MM.1S (cell line): ENCODE data around the gene RAB43.
"Not testable (repeated sequence)": the region's sequence is repeated elsewhere in the genome, so short reads cannot be mapped to it uniquely, and the experiment has no call there.

Experiments
- EZH2 ChIP-seq: fragments of 300-600 bp; sonication (generic); optimal IDR thresholded peaks from 2 replicates; pipeline ENCODE3; 2017; ENCODE audit warnings: low read depth, mild to moderate bottlenecking, antibody characterized with exemption, low read length, mixed read lengths
- TF ChIP-seq, protein P1 (sequence below): fragments of 300-600 bp; sonication (generic); IDR thresholded peaks from 2 replicates; pipeline ENCODE4 v1.5.1; 2016; ENCODE audit warnings: antibody characterized with exemption, low read length, mixed read lengths

DNA sequence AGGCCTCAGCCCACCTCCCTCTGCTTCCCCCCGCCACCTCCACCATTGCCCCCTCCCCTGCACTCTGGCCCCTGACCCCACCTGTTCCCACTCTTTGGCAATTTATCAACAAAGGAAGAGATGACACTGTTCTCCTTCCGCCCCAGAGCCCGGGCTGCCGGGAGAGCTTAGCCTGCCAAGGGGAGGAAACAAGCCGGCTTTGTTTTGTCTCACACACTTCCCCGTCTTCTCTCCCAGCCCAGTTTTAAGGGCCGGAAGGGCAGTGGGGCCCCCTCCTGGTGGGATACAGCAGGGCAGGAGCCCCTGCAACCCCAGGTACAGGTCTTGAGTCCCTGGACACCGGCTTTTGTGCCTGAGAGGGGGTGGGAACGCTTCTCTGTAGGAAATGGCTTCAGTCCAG lies 33.7 kb downstream of the RAB43 start:
- TF ChIP-seq, protein P1, sequence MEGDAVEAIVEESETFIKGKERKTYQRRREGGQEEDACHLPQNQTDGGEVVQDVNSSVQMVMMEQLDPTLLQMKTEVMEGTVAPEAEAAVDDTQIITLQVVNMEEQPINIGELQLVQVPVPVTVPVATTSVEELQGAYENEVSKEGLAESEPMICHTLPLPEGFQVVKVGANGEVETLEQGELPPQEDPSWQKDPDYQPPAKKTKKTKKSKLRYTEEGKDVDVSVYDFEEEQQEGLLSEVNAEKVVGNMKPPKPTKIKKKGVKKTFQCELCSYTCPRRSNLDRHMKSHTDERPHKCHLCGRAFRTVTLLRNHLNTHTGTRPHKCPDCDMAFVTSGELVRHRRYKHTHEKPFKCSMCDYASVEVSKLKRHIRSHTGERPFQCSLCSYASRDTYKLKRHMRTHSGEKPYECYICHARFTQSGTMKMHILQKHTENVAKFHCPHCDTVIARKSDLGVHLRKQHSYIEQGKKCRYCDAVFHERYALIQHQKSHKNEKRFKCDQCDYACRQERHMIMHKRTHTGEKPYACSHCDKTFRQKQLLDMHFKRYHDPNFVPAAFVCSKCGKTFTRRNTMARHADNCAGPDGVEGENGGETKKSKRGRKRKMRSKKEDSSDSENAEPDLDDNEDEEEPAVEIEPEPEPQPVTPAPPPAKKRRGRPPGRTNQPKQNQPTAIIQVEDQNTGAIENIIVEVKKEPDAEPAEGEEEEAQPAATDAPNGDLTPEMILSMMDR: not testable (repeated sequence)
- not testable (repeated sequence) for TF ChIP-seq EZH2
